Measurements from ENCODE around the gene ZNF221.
"Not testable (repeated sequence)": the region's sequence is repeated elsewhere in the genome, so short reads cannot be mapped to it uniquely, and the experiment has no call there.

DNA sequence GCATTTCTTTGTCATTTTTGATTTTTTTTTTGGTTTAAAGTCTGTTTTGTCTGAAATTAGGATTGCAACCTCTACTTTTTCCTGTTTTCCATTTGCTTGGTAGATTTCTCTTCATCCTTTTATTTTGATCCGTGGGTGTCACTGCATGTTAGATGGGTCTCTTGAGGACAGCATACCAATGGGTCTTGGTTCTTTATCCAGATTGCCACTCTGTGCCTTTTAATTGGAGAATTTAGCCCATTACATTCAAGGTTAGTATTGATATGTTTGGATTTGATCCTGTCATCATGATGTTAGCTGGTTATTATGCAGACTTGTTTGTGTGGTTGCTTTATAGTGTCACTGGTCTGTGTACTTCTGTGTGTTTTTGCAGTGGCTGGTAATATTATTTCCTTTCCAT, 3.6 kb upstream of the ZNF221 start:
- TF ChIP-seq SIN3A (IDR thresholded peaks at IDR 0.05; ENCODE audit: borderline replicate concordance, insufficient read depth, low read depth, low read length), result not testable (repeated sequence)
- TF ChIP-seq, protein P1, sequence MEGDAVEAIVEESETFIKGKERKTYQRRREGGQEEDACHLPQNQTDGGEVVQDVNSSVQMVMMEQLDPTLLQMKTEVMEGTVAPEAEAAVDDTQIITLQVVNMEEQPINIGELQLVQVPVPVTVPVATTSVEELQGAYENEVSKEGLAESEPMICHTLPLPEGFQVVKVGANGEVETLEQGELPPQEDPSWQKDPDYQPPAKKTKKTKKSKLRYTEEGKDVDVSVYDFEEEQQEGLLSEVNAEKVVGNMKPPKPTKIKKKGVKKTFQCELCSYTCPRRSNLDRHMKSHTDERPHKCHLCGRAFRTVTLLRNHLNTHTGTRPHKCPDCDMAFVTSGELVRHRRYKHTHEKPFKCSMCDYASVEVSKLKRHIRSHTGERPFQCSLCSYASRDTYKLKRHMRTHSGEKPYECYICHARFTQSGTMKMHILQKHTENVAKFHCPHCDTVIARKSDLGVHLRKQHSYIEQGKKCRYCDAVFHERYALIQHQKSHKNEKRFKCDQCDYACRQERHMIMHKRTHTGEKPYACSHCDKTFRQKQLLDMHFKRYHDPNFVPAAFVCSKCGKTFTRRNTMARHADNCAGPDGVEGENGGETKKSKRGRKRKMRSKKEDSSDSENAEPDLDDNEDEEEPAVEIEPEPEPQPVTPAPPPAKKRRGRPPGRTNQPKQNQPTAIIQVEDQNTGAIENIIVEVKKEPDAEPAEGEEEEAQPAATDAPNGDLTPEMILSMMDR (IDR thresholded peaks at IDR 0.05), result not testable (repeated sequence)
